ENCODE measurements around the gene OPN5.

The OPN5 gene

DNA sequence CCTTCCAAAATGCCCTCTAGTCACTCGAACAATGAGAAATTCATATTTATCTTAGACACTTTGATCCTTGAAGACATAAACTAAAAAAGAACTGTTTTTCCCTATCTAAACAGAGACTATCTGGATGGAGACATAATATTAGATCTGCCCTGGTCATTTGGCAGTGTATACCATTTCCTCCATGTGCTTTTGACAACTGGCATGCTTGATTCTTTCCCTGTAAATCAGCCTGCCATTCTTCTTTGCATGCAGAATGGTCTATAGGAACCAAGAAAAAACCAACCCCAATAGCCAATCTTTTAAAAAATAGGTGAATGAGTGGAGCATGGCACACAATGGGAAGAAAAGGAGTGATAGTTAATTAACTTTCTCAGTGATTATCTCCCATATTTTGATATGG is 93.8 kb downstream of the OPN5 start:
- DNase-seq: no peak

Data from activated CD8-positive, alpha-beta memory T cell treated with anti-CD3 and anti-CD28 coated beads, Interleukin-2, amount 50 U/mL, for 48 hours (primary cell).